ENCODE data around the gene CAV2.

CAV2 gene

DNA sequence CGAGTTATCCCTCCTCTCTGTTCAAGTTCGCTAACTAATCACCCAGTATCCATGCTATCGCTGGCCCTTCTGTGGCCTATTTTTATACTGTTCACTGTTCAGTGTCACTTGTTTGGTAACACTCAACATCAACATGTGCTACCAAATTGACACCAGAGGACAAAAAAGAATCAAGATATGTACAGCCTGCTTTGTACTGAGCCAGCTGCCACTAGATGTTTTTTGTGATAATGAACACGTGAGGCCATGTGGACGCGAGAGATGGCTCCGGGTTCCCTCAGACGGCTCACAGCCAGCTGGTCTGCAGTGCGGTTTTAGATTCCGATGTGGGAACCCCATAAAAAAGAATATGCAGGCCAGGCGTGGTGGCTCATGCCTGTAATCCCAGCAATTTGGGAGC, 46.5 kb downstream of the CAV2 start:
- no peaks in the 10 kb centered on the region for H3F3A ChIP-seq (ENCODE audit: control insufficient read depth, insufficient read depth)
- TF ChIP-seq EZH2phosphoT487 (IDR thresholded peaks at IDR 0.05; ENCODE audit: borderline replicate concordance, low read length): no peak
- TF ChIP-seq, protein P1, sequence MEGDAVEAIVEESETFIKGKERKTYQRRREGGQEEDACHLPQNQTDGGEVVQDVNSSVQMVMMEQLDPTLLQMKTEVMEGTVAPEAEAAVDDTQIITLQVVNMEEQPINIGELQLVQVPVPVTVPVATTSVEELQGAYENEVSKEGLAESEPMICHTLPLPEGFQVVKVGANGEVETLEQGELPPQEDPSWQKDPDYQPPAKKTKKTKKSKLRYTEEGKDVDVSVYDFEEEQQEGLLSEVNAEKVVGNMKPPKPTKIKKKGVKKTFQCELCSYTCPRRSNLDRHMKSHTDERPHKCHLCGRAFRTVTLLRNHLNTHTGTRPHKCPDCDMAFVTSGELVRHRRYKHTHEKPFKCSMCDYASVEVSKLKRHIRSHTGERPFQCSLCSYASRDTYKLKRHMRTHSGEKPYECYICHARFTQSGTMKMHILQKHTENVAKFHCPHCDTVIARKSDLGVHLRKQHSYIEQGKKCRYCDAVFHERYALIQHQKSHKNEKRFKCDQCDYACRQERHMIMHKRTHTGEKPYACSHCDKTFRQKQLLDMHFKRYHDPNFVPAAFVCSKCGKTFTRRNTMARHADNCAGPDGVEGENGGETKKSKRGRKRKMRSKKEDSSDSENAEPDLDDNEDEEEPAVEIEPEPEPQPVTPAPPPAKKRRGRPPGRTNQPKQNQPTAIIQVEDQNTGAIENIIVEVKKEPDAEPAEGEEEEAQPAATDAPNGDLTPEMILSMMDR (IDR thresholded peaks at IDR 0.05; ENCODE audit: low read depth, low read length, poor library complexity, severe bottlenecking): no peak
- H4K20me1 ChIP-seq (ENCODE audit: control insufficient read depth, insufficient read depth, low read depth, low read length): no peaks in the 10 kb centered on the region
- H3K4me3 ChIP-seq (ENCODE audit: low read length): no peak overlapping the region
- no peak overlapping the region for H3K27ac ChIP-seq (ENCODE audit: low read depth, low read length)
- H3K9me3 ChIP-seq (ENCODE audit: control insufficient read depth, insufficient read depth, low read length): no peaks in the 10 kb centered on the region
- H3K9me2 ChIP-seq (replicated peaks; ENCODE audit: control insufficient read depth, low read length): no peaks in the 10 kb centered on the region
- no peaks in the 10 kb centered on the region for H3K4me1 ChIP-seq (ENCODE audit: control insufficient read depth, low read length)
- H3K4me2 ChIP-seq (ENCODE audit: low read length): no peak overlapping the region
- H3K27me3 ChIP-seq (ENCODE audit: control insufficient read depth, low read length): peaks cover 3% of the 10 kb centered on the region; the same call in 1 of the 2 replicates
- no peaks in the 10 kb centered on the region for H3K36me3 ChIP-seq (ENCODE audit: control insufficient read depth, low read length)
- no peaks in the 10 kb centered on the region for H3K79me2 ChIP-seq (ENCODE audit: control insufficient read depth, low read length)

DNA sequence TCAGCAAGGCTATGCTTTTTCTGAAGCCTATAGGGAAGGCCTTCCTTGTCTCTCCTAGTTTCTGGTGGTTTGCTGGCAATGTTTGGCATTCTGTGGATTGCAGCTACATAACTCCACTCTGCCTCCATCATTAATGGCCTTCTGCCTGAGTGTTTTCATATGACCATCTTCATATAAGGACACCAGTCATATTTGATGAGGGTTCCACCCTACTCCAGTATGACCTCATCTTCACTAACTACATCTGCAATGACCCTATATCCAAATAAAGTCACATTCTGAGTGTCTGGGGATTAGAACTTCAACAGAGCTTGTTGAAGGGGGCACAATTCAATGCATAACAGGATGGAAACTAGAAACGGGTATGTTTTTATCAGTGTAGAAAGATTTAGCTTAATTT, 47.4 kb downstream of the CAV2 start:
- Histone ChIP-seq H3K9me2 (replicated peaks; ENCODE audit: control insufficient read depth, low read length) (no peaks in the 10 kb centered on the region), H3K4me1 (ENCODE audit: control insufficient read depth, low read length) (no peaks in the 10 kb centered on the region), H3K36me3 (ENCODE audit: control insufficient read depth, low read length) (no peaks in the 10 kb centered on the region), H3K27me3 (ENCODE audit: control insufficient read depth, low read length) (peaks cover 3% of the 10 kb centered on the region; the same call in 1 of the 2 replicates), H4K20me1 (ENCODE audit: control insufficient read depth, insufficient read depth, low read depth, low read length) (no peaks in the 10 kb centered on the region), H3F3A (ENCODE audit: control insufficient read depth, insufficient read depth) (no peaks in the 10 kb centered on the region), H3K9me3 (ENCODE audit: control insufficient read depth, insufficient read depth, low read length) (no peaks in the 10 kb centered on the region), H3K79me2 (ENCODE audit: control insufficient read depth, low read length) (no peaks in the 10 kb centered on the region), H3K27ac (ENCODE audit: low read depth, low read length) (no peak overlapping the region), H3K4me3 (ENCODE audit: low read length) (no peak overlapping the region), H3K4me2 (ENCODE audit: low read length) (no peak overlapping the region)
- TF ChIP-seq, protein P1 (IDR thresholded peaks at IDR 0.05; ENCODE audit: low read depth, low read length, poor library complexity, severe bottlenecking): no peak
- TF ChIP-seq EZH2phosphoT487 (IDR thresholded peaks at IDR 0.05; ENCODE audit: borderline replicate concordance, low read length): no peak

DNA sequence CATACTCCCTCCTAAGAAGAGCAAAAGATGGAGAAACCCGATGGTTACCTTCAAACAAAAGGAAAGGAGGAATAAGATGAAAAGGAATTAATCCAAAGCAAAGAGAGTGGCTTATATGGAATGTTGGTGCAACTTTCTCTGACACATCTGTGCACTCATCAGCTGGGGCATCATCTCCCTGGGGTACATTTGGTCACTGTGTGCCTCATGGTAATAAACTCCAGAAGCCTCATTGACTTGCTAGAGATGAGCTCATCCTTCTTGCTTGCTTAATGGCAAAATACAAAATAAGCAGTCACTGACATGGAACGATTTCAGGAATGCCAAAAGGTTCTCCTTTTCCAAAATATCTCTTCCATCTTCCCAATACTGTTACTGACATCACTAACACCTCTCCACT, 47.8 kb downstream of the CAV2 start:
- peaks cover 3% of the 10 kb centered on the region; the same call in 1 of the 2 replicates for H3K27me3 ChIP-seq (ENCODE audit: control insufficient read depth, low read length)
- TF ChIP-seq EZH2phosphoT487 (IDR thresholded peaks at IDR 0.05; ENCODE audit: borderline replicate concordance, low read length): no peak
- TF ChIP-seq, protein P1 (IDR thresholded peaks at IDR 0.05; ENCODE audit: low read depth, low read length, poor library complexity, severe bottlenecking): no peak
- no peaks in the 10 kb centered on the region for H3K36me3 ChIP-seq (ENCODE audit: control insufficient read depth, low read length)
- H3K9me3 ChIP-seq (ENCODE audit: control insufficient read depth, insufficient read depth, low read length): no peaks in the 10 kb centered on the region
- no peaks in the 10 kb centered on the region for H3F3A ChIP-seq (ENCODE audit: control insufficient read depth, insufficient read depth)
- H3K27ac ChIP-seq (ENCODE audit: low read depth, low read length): no peak overlapping the region
- no peaks in the 10 kb centered on the region for H3K9me2 ChIP-seq (replicated peaks; ENCODE audit: control insufficient read depth, low read length)
- H3K4me3 ChIP-seq (ENCODE audit: low read length): no peak overlapping the region
- H4K20me1 ChIP-seq (ENCODE audit: control insufficient read depth, insufficient read depth, low read depth, low read length): no peaks in the 10 kb centered on the region
- no peaks in the 10 kb centered on the region for H3K4me1 ChIP-seq (ENCODE audit: control insufficient read depth, low read length)
- H3K79me2 ChIP-seq (ENCODE audit: control insufficient read depth, low read length): no peaks in the 10 kb centered on the region
- no peak overlapping the region for H3K4me2 ChIP-seq (ENCODE audit: low read length)

Data from DOHH2 (cell line).